WTC11 (cell line): ENCODE data around the gene LUM. TPM values are rescaled to one million over a fixed set of nuclear protein-coding genes. Genes with fewer than 3 reads are reported as not detected.

Experiments
- ATAC-seq: fragments of 200-7000 bp; cut with Tn5 transposase; 2 replicates; pipeline ENCODE4 v1.10.0; 2021; ENCODE audit warnings: mild to moderate bottlenecking, moderate library complexity
- CTCF ChIA-PET: fragments of 300-600 bp; sonication (Branson Sonifier 250); formaldehyde crosslinking; loops from one replicate; lab custom pipeline; 2021; ENCODE audit warnings: antibody characterized with exemption; lab: Charles Lee
- POLR2A ChIA-PET: fragments of 350-600 bp; sonication (Branson Sonifier 250); formaldehyde crosslinking; loops from one replicate; lab custom pipeline; 2021; ENCODE audit warnings: antibody characterized with exemption; lab: Charles Lee
- DNase-seq: peaks from one replicate; pipeline ENCODE4 v3.0.0; 2021; ENCODE audit warnings: low spot score
- H3K27ac Mint-ChIP-seq: 2 replicates; pipeline ENCODE4 v1.8.0; 2021; ENCODE audit warnings: mixed read lengths
- H3K27me3 Mint-ChIP-seq: 2 replicates; pipeline ENCODE4 v1.8.0; 2021; ENCODE audit warnings: low read depth, mild to moderate bottlenecking, moderate library complexity, mixed read lengths
- H3K36me3 Mint-ChIP-seq: 2 replicates; pipeline ENCODE4 v1.8.0; 2021; ENCODE audit warnings: mixed read lengths
- H3K4me1 Mint-ChIP-seq: 2 replicates; pipeline ENCODE4 v1.8.0; 2022; ENCODE audit warnings: mixed read lengths
- H3K4me3 Mint-ChIP-seq: 2 replicates; pipeline ENCODE4 v1.8.0; 2021; ENCODE audit warnings: mild to moderate bottlenecking, moderate library complexity, mixed read lengths
- H3K9me3 Mint-ChIP-seq: 2 replicates; pipeline ENCODE4 v1.8.0; 2021; ENCODE audit warnings: mixed read lengths
- ARID4B ChIP-seq: sonication (generic); formaldehyde crosslinking; IDR thresholded peaks from 2 replicates; pipeline ENCODE4 v1.8.0; 2023; ENCODE audit warnings: missing genetic modification reagents, mild to moderate bottlenecking, borderline replicate concordance
- ATF1 ChIP-seq: sonication (generic); formaldehyde crosslinking; IDR thresholded peaks from 2 replicates; pipeline ENCODE4 v1.8.1; 2023; ENCODE audit warnings: mild to moderate bottlenecking, moderate library complexity, missing genetic modification reagents
- CBFB ChIP-seq: sonication (generic); formaldehyde crosslinking; IDR thresholded peaks from 2 replicates; pipeline ENCODE4 v1.8.1; 2022; ENCODE audit warnings: mild to moderate bottlenecking, low read depth, missing genetic modification reagents
- CTCF ChIP-seq: fragments of 200-600 bp; IDR thresholded peaks from 2 replicates; pipeline ENCODE4 v1.8.0; 2022; ENCODE audit warnings: antibody characterized with exemption
- E2F4 ChIP-seq: sonication (generic); formaldehyde crosslinking; IDR thresholded peaks from 2 replicates; pipeline ENCODE4 v1.8.1; 2022; ENCODE audit warnings: low read depth, mild to moderate bottlenecking, moderate library complexity, missing genetic modification reagents, borderline replicate concordance
- FOXJ3 ChIP-seq: sonication (generic); formaldehyde crosslinking; IDR thresholded peaks from 2 replicates; pipeline ENCODE4 v1.9.0; 2021; ENCODE audit warnings: missing genetic modification reagents, mild to moderate bottlenecking, borderline replicate concordance
- GABPB1 ChIP-seq: sonication (generic); formaldehyde crosslinking; IDR thresholded peaks from 2 replicates; pipeline ENCODE4 v1.8.1; 2023; ENCODE audit warnings: mild to moderate bottlenecking, missing genetic modification reagents
- HMGXB4 ChIP-seq: sonication (generic); formaldehyde crosslinking; IDR thresholded peaks from 2 replicates; pipeline ENCODE4 v1.8.1; 2023; ENCODE audit warnings: mild to moderate bottlenecking, moderate library complexity, missing genetic modification reagents
- IRF2 ChIP-seq: sonication (generic); formaldehyde crosslinking; IDR thresholded peaks from 2 replicates; pipeline ENCODE4 v1.8.0; 2022; ENCODE audit warnings: low read depth, missing genetic modification reagents, borderline replicate concordance
- MAX ChIP-seq: sonication (generic); formaldehyde crosslinking; IDR thresholded peaks from 2 replicates; pipeline ENCODE4 v1.8.0; 2022; ENCODE audit warnings: mild to moderate bottlenecking, missing genetic modification reagents
- NFYB ChIP-seq: sonication (generic); formaldehyde crosslinking; conservative IDR thresholded peaks from 2 replicates; pipeline ENCODE4 v1.8.0; 2022; ENCODE audit warnings: low read depth, missing genetic modification reagents
- NR1H2 ChIP-seq: sonication (generic); formaldehyde crosslinking; IDR thresholded peaks from 2 replicates; pipeline ENCODE4 v1.9.0; 2021; ENCODE audit warnings: mild to moderate bottlenecking, moderate library complexity, missing genetic modification reagents
- PRRX2 ChIP-seq: fragments of 250-450 bp; sonication (Bioruptor Pico); IDR thresholded peaks from 2 replicates; pipeline ENCODE4 v1.8.0; 2021; ENCODE audit warnings: mild to moderate bottlenecking
- SMAD3 ChIP-seq: sonication (generic); formaldehyde crosslinking; IDR thresholded peaks from 2 replicates; pipeline ENCODE4 v1.8.0; 2022; ENCODE audit warnings: missing genetic modification reagents, mild to moderate bottlenecking, borderline replicate concordance
- SP1 ChIP-seq: sonication (generic); formaldehyde crosslinking; conservative IDR thresholded peaks from 2 replicates; pipeline ENCODE4 v1.8.1; 2022; ENCODE audit warnings: missing genetic modification reagents
- STAT6 ChIP-seq: sonication (generic); formaldehyde crosslinking; conservative IDR thresholded peaks from 2 replicates; pipeline ENCODE4 v1.8.1; 2023; ENCODE audit warnings: mild to moderate bottlenecking, low read depth, missing genetic modification reagents, moderate library complexity
- TEAD1 ChIP-seq: sonication (generic); formaldehyde crosslinking; IDR thresholded peaks from 2 replicates; pipeline ENCODE4 v1.8.0; 2022; ENCODE audit warnings: mild to moderate bottlenecking, missing genetic modification reagents
- ZNF317 ChIP-seq: sonication (generic); formaldehyde crosslinking; IDR thresholded peaks from 2 replicates; pipeline ENCODE4 v1.8.1; 2023; ENCODE audit warnings: low read depth, mild to moderate bottlenecking, moderate library complexity, missing genetic modification reagents, borderline replicate concordance
- ZNF396 ChIP-seq: fragments of 250-450 bp; sonication (Bioruptor Pico); IDR thresholded peaks from 2 replicates; pipeline ENCODE4 v1.8.0; 2021; ENCODE audit warnings: mild to moderate bottlenecking, moderate library complexity, borderline replicate concordance
- total RNA-seq: library from RNA; stranded (reverse); gene quantifications from 3 replicates; pipeline ENCODE4 v1.2.3, GENCODE V29; 2021

The LUM gene
- total RNA-seq, 1 experiment from 2014 or later, result 0.28 TPM

- peaks cover 3% of the 10 kb centered on the region; the same call in 1 of the 2 replicates for H3K9me3 Mint-ChIP-seq
- no peaks in the 10 kb centered on the region for H3K36me3 Mint-ChIP-seq
- ChIA-PET CTCF (no interaction called here), POLR2A (no interaction called here)
- no peak for ATAC-seq
- no peak for TF ChIP-seq IRF2 (CRISPR knock-in tag)
- TF ChIP-seq NR1H2, result no peak
- no peak for TF ChIP-seq PRRX2 (CRISPR knock-in tag)
- TF ChIP-seq ATF1 (CRISPR knock-in tag), result no peak
- no peak for TF ChIP-seq ZNF396 (CRISPR knock-in tag)
- no peak for TF ChIP-seq CBFB (CRISPR knock-in tag)
- no peak for TF ChIP-seq NFYB (CRISPR knock-in tag)
- TF ChIP-seq GABPB1 (CRISPR knock-in tag), result no peak
- TF ChIP-seq ZNF317 (CRISPR knock-in tag), result no peak
- TF ChIP-seq CTCF, result no peak
- TF ChIP-seq FOXJ3 (CRISPR knock-in tag), result no peak
- no peak for TF ChIP-seq E2F4 (CRISPR knock-in tag)
- TF ChIP-seq ARID4B (CRISPR knock-in tag), result no peak
- no peak for TF ChIP-seq TEAD1 (CRISPR knock-in tag)
- TF ChIP-seq HMGXB4 (CRISPR knock-in tag), result no peak
- TF ChIP-seq SMAD3 (CRISPR knock-in tag), result no peak
- TF ChIP-seq MAX (CRISPR knock-in tag), result no peak
- no peak for TF ChIP-seq STAT6 (CRISPR knock-in tag)
- no peak for TF ChIP-seq SP1 (CRISPR knock-in tag)
- H3K27me3 Mint-ChIP-seq, result no peaks in the 10 kb centered on the region; the same call in 1 of the 2 replicates
- no peak overlapping the region for H3K27ac Mint-ChIP-seq
- DNase-seq, result no peak
- no peaks in the 10 kb centered on the region for H3K4me1 Mint-ChIP-seq
- H3K4me3 Mint-ChIP-seq, result no peak overlapping the region
Measured at GRCh38 chr12:91098461-91098860, 12.8 kb downstream of the LUM start.
